Measurements from ENCODE around the gene ACAP1.

GRCh38 chr17:7367918-7368598, 31.7 kb downstream of the ACAP1 start:
- TF ChIP-seq CTCF (IDR thresholded peaks at IDR 0.05) = no peak
- no peak for TF ChIP-seq POLR2A (IDR thresholded peaks at IDR 0.05)
- no peak for TF ChIP-seq POLR2AphosphoS5 (IDR thresholded peaks at IDR 0.05)

All from breast epithelium (tissue), 3 donors.